ENCODE data around the gene DIP2B.
"Not testable (repeated sequence)": the region's sequence is repeated elsewhere in the genome, so short reads cannot be mapped to it uniquely, and the experiment has no call there.

Gene DIP2B

GRCh38 chr12:50519353-50519752 is 14.6 kb downstream of the DIP2B start:
- DNase-seq = no peak

DNA sequence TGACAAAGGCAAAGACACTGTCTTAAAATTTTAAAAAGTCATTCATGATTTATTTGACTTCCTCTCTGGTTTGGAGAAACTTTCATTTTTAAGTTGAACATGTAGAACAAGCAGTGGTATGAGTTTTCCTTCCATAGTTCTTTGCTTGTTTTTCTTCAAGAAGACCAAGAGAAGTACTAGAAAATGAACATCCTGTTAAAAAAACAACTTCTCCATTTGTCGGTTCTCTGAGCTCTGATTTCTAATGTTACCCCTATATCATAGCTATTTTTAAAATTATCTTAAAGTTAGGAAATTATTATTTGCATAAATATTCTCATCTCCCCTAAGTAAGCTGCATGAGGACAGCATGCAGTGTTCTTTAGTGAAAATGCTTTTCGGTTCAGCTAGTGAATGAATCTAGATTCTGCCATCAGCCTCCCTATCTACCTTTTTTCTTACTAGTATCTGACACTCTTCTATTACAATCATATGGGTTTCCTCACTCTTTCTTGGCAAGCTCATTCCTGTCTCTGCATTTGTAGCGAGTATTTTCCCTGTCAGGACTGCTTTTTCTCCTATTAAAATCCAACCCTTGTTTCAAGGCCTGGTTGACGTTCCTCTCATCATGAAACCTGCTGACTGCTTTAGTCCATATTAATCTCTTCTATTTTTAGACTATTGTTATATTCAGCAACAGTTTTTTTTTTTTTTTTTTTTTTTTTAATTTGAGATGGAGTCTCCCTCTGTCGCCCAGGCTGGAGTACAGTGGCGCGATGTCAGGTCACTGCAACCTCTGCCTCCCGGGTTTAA is 15.8 kb downstream of the DIP2B start:
- DNase-seq = peak in 1 of 5 experiments; percentile 30

DNA sequence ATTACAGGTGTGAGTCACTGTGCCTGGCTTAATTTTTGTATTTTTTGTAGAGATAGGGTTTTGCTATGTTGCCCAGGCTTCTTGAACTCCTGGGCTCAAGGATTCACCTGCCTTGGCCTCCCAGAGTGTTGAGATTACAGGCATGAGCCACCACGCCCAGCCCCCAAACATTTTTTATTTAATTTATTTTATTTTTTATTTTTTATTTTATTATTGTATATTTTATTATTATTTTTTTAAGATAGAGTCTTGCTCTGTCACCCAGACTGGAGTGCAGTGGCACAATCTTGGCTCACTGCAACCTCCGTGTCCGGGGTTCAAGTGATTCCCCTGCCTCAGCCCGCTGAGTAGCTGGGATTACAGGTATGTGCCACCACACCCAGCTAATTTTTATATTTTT is 17.0 kb downstream of the DIP2B start:
- DNase-seq = not testable (repeated sequence)

DNA sequence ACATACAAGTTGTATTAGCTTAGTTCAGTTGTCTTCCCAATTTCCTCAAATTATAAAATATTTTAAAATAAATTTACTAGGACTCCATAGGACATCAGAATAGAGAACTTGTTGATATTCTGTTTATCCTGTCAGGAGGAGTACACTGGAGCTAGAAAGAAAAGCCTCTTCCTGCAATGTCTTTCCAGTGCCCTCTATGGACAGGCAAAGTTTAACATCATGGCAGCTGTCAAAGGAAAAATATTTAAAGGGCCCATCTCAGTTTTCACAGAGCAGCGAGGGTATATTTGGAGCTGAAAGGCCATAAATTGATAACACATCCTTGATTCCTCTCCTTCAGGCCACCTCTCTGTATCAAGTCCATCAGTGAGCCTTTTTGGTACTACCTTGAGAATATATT is 19.0 kb downstream of the DIP2B start:
- DNase-seq = no peak

GRCh38 chr12:50524621-50525020 is 19.8 kb downstream of the DIP2B start:
- no peak for DNase-seq

- no peak for DNase-seq
Measured at GRCh38 chr12:50525422-50525821, 20.6 kb downstream of the DIP2B start.

- DNase-seq = no peak
Measured at GRCh38 chr12:50527359-50527726, 22.6 kb downstream of the DIP2B start.

GRCh38 chr12:50528800-50529199 is 24.0 kb downstream of the DIP2B start:
- DNase-seq = peak in 1 of 5 experiments; percentile 73

GRCh38 chr12:50529345-50529744 is 24.6 kb downstream of the DIP2B start:
- no peak for DNase-seq

DNA sequence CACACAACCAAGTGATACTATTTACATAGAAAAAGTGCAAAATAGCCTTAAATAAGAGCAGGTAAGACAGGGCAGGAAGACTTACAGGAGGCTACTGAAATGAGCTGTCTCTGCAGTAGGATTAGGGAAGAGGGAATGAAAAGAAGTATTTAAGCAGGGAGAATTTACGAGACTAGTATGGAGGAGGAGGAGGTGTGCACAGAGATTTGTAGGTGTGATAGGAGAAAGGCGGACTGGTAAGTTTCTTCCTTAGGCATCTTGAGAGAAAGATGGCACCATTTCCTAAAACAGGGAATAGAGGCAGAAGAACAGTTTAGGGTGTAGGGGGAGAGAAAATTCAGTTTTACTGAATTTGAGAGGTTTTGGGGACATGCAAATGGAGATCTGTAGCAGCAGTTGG is 25.7 kb downstream of the DIP2B start:
- no peak for DNase-seq

DNA sequence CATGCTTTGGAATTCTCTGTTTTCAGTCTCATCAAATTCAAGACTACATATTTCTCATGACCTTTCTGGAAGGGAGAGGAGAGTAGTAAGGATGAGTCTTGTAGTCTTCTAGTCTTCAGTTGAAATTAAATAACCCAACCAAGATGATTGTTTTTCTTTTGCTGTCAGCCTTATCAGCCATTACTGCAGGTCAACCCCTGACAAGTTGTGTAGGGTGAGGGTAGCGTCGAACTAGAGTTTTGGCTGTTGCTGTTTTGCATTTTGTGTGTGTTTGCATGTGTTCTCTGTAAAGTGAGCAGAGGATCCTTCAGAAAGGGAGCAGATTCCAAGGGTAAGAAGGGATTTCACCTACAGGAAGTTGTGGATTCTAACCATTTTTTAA is 28.4 kb downstream of the DIP2B start:
- DNase-seq = no peak

DNA sequence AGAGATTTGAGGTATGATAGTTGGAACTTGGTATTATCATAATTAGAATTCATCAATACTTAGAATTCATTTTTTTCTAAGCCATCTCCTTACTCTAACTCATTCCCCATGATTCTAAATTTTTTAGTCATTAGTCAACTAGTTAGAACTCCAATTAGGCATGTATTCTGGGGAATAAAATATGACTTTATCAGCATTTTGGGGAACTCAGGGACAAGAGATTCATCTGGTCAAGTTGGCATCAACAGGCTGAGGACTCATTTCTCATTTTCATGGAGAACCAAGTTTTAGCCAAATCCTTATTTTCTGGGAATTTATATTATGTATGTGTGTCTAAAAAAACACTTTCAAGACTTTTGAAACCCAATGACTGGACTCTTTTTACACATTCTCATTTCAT is 29.2 kb downstream of the DIP2B start:
- no peak for DNase-seq

DNA sequence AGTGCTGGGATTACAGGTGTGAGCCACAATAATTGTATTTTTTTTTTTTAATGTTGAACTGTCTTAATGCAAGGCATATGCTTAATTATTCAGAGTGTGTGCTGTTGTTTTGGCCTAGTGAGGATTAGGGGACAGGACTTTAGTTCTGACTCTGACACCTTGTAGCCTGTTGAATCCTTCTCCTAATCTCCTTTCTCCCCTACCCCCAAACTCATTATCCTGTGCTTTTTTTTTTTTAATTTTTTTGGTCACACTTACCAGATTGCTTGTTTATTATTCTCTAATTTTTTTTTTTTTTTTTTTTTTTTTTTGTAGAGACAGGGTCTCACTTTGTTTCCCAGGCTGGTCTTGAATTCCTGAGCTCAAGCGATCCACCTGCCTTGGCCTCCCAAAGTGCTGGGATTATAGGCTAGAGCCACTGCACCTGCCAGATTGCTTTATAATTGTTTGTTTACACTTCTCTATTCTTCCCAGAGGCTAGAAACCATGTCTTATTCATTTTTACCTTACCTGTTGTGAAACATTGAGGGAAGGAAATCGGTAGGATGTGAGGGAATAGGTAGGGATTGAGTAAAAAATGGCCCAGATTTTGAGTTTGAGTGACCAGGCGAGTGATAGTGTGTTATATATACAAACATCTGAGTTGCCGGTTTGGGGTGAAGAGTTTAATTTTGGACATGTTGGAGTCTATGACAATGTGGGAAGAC is 32.2 kb downstream of the DIP2B start:
- DNase-seq = no peak

DNA sequence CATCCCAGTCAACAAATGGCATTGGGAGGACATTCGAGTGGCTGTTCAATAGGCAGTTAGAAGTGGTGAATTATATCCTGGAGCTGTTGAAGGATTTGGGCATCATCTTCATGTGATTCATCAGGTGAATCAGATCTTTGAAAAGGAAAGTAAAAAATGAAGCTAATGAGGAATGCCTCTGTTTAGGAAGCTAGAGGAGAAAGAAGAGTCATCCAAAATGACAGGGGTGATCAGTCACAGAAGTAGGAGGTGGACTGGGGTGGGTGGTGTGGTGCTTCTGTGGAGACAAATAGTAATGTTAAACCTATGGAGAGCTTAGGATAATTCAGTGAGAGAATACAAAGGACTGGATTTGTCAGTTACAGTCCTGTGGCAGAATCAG is 32.7 kb downstream of the DIP2B start:
- no peak for DNase-seq

GRCh38 chr12:50538182-50538581 is 33.4 kb downstream of the DIP2B start:
- DNase-seq = no peak

- no peak for DNase-seq
Measured at GRCh38 chr12:50541139-50541538, 36.4 kb downstream of the DIP2B start.

GRCh38 chr12:50542448-50542847 is 37.7 kb downstream of the DIP2B start:
- DNase-seq = peak in 1 of 5 experiments; percentile 78

GRCh38 chr12:50543188-50543587 is 38.4 kb downstream of the DIP2B start:
- DNase-seq = not testable (repeated sequence)

DNA sequence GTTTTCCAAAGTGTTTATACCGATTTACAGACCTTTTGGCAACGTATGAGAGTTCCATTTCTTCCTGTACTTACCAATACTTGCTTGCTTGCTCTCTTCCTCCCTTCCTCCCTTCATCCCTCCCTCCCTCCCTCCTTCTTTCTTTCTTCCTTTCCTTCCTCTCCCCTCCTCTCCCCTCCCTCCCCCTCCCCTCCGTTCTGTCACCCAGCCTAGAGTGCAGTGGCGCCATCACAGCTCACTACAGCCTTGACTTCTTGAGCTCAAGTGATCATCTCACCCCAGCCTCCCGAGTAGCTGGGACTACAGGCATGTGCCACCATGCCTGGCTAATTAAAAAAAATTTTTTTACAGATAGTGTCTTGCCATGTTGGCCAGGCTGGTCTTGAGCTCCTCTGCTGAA is 40.4 kb downstream of the DIP2B start:
- DNase-seq = no peak

DNA sequence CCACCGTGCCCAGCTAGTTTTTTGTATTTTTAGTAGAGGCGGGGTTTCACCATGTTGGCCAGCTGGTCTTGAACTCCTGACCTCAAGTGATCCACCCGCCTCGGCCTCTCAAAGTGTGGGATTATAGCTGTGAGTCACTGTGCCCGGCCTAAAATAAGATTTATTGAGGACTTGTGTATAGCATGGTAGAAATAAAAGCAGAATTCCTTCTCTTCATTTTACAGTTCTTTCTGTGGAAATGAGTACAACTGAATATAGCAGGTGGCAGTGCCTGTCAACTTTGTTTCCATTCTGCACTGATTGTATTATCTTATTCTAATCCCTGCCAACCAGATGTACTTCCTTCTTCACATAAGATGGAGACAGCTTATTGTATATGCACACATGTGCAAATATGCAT is 41.0 kb downstream of the DIP2B start:
- DNase-seq = no peak

- DNase-seq = no peak
Measured at GRCh38 chr12:50546441-50547318, 41.9 kb downstream of the DIP2B start.

DNA sequence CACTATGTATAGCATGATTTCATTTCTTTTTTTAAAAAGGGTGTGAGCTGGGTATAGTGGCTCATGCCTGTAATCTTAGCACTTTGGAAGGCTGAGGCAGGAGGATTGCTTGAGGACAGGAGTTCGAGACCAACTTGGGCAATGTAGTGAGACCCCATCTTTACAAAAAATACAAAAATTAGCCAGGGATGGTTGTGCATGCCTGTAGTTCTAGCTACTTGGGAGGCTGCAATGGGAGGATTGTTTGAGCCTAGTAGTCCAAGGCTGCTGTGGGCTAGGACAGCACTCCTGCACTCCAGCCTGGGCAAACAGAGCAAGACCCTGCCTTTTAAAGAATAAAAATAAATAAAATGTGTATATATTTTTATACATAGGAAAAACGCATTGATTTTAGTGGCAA is 43.0 kb downstream of the DIP2B start:
- DNase-seq = no peak

DNA sequence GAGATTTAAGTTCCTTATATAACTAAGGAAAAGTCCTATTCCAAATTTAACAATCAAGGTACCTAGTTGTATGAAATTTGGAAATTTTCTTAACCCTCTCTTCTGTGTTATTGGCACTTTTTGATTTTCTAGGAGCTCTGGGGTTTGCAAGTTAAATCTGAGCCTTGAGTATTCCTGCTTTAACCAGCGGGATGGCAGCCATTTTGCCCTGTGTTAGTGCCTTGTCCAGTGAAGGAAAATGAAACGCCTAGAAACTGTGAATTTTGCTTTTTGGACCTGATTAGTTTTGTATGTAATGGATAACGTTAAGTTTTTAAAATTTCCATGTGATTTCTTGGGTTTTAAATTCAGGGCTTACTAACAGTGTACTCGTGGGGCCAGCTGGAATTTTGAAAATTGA is 45.1 kb downstream of the DIP2B start:
- DNase-seq = no peak
